ENCODE data around the gene TMEM235.
"Not testable (repeated sequence)": the region's sequence is repeated elsewhere in the genome, so short reads cannot be mapped to it uniquely, and the experiment has no call there.

The TMEM235 gene

GRCh38 chr17:78219396-78220150 lies 11.9 kb upstream of the TMEM235 start:
- no peak for DNase-seq

- no peak for DNase-seq
Observed at GRCh38 chr17:78223061-78223460, 8.4 kb upstream of the TMEM235 start.

GRCh38 chr17:78223765-78224164 lies 7.7 kb upstream of the TMEM235 start:
- no peak for DNase-seq

- no peak for DNase-seq
Observed at GRCh38 chr17:78224231-78225087, 7.0 kb upstream of the TMEM235 start.

GRCh38 chr17:78225088-78225865 lies 6.2 kb upstream of the TMEM235 start:
- DNase-seq = no peak

- no peak for DNase-seq
Observed at GRCh38 chr17:78226055-78226758, 5.2 kb upstream of the TMEM235 start.

GRCh38 chr17:78226759-78227454 lies 4.5 kb upstream of the TMEM235 start:
- no peak for DNase-seq

GRCh38 chr17:78227455-78227916 lies 3.9 kb upstream of the TMEM235 start:
- DNase-seq = no peak

- no peak for DNase-seq
Observed at GRCh38 chr17:78228176-78228575, 3.3 kb upstream of the TMEM235 start.

GRCh38 chr17:78230252-78230962 lies 1.0 kb upstream of the TMEM235 start:
- DNase-seq = no peak

GRCh38 chr17:78231991-78232858 lies 794 bp downstream of the TMEM235 start:
- DNase-seq = no peak

- no peak for DNase-seq
Observed at GRCh38 chr17:78232859-78233173, 1.4 kb downstream of the TMEM235 start.

GRCh38 chr17:78233678-78234077 lies 2.2 kb downstream of the TMEM235 start:
- DNase-seq = no peak

- DNase-seq = no peak
Observed at GRCh38 chr17:78234261-78234865, 2.9 kb downstream of the TMEM235 start.

GRCh38 chr17:78235022-78235421 lies 3.6 kb downstream of the TMEM235 start:
- not testable (repeated sequence) for DNase-seq

- no peak for DNase-seq
Observed at GRCh38 chr17:78235885-78236284, 4.5 kb downstream of the TMEM235 start.

- DNase-seq = no peak
Observed at GRCh38 chr17:78236362-78237127, 5.1 kb downstream of the TMEM235 start.

- DNase-seq = no peak
Observed at GRCh38 chr17:78237401-78238012, 6.1 kb downstream of the TMEM235 start.

All from GF-D8 (cell line).